A673 (cell line): ENCODE data around the gene TNFRSF9.

ENCODE experiments used
- CTCF ChIP-seq: fragments of 300-800, 200-600 bp; sonication (generic); conservative IDR thresholded peaks from 2 replicates; pipeline ENCODE4 v1.5.1; 2017; ENCODE audit warnings: low read depth, mild to moderate bottlenecking, antibody characterized with exemption, low read length, moderate library complexity, mixed read lengths
- EZH2 ChIP-seq: fragments of 200-600 bp; sonication (generic); IDR thresholded peaks from 2 replicates; pipeline ENCODE4 v1.6.1; 2017; ENCODE audit warnings: borderline replicate concordance, low read depth, mild to moderate bottlenecking, mixed read lengths, antibody characterized with exemption, low read length; ENCODE audit not compliant: poor library complexity, severe bottlenecking

- TF ChIP-seq EZH2, result no peak
- no peak for TF ChIP-seq CTCF
Measured at GRCh38 chr1:7890853-7891252, 49.8 kb downstream of the TNFRSF9 start.
